Measurements from ENCODE around the gene ASPG.

The ASPG gene

GRCh38 chr14:104138098-104138717, 52.7 kb downstream of the ASPG start, which contains the start of gene KIF26A:
Gene KIF26A, plus strand, starts transcription at chr14:104138587. Its CDS starts 136 bp downstream, at chr14:104138723.
- DNase-seq, result peak; percentile 91

- DNase-seq, result no peak
Measured at GRCh38 chr14:104138718-104139459, 53.4 kb downstream of the ASPG start.

- DNase-seq, result no peak
Measured at GRCh38 chr14:104139460-104140212, 54.1 kb downstream of the ASPG start.

- no peak for DNase-seq
Measured at GRCh38 chr14:104140213-104140462, 54.6 kb downstream of the ASPG start.

GRCh38 chr14:104140463-104141331, 55.2 kb downstream of the ASPG start:
- no peak for DNase-seq

GRCh38 chr14:104141621-104142091, 56.2 kb downstream of the ASPG start:
- no peak for DNase-seq

- DNase-seq, result no peak
Measured at GRCh38 chr14:104142136-104142945, 56.8 kb downstream of the ASPG start.

GRCh38 chr14:104142946-104143470, 57.5 kb downstream of the ASPG start:
- peak; percentile 36 for DNase-seq

GRCh38 chr14:104143521-104144452, 58.3 kb downstream of the ASPG start:
- DNase-seq, result no peak

- DNase-seq, result no peak
Measured at GRCh38 chr14:104144453-104144790, 58.9 kb downstream of the ASPG start.

GRCh38 chr14:104144911-104145825, 59.7 kb downstream of the ASPG start:
- no peak for DNase-seq

GRCh38 chr14:104145826-104146601, 60.5 kb downstream of the ASPG start:
- no peak for DNase-seq

- no peak for DNase-seq
Measured at GRCh38 chr14:104146651-104147345, 61.3 kb downstream of the ASPG start.

GRCh38 chr14:104147346-104148125, 62.0 kb downstream of the ASPG start:
- no peak for DNase-seq

GRCh38 chr14:104148433-104149277, 63.2 kb downstream of the ASPG start:
- DNase-seq, result no peak

- no peak for DNase-seq
Measured at GRCh38 chr14:104149278-104149595, 63.7 kb downstream of the ASPG start.
